ENCODE data around the gene LUC7L2.
"Not testable (repeated sequence)": the region's sequence is repeated elsewhere in the genome, so short reads cannot be mapped to it uniquely, and the experiment has no call there.

The LUC7L2 gene

GRCh38 chr7:139355320-139355719 is 4.4 kb upstream of the LUC7L2 start:
- no peak for DNase-seq

DNA sequence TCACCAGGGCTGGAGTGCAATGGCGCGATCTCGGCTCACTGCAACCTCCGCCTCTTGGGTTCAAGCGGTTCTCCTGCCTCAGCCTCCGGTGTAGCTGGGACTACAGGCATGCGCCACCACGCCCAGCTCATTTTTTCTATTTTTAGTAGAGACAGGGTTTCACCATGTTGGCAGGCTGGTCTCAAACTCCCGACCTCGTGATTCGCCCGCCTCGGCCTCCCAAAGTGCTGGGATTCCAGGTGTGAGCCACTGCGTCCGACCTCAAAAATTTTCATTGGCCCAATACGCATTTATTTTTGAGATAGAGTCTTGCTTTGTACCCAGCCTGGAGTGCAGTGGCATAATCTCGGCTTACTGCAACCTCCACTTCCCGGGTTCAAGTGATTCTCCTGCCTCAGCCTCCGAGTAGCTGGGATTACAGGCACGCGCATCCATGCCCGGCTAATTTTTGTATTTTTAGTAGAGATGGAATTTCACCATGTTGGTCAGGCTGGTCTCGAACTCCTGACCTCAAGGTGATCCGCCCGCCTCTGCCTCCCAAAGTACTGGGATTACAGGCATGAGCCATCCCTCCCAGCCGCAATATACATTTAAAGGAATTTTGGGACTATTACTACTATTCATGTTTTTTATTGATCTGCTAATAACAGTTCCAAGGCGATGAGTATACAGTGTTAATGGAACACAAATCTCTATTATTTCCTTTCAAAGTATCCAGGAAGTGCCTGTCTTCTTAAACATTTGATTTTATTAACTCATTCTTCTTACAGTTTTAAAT is 1.8 kb upstream of the LUC7L2 start:
- DNase-seq = not testable (repeated sequence)

GRCh38 chr7:139358541-139359365 is 941 bp upstream of the LUC7L2 start:
- peak in 8 of 56 donors; percentile 26 to 81 (median 58) for DNase-seq

GRCh38 chr7:139360210-139360947 is 685 bp downstream of the LUC7L2 start:
- DNase-seq = peak; percentile 79 to 98 (median 95)

DNA sequence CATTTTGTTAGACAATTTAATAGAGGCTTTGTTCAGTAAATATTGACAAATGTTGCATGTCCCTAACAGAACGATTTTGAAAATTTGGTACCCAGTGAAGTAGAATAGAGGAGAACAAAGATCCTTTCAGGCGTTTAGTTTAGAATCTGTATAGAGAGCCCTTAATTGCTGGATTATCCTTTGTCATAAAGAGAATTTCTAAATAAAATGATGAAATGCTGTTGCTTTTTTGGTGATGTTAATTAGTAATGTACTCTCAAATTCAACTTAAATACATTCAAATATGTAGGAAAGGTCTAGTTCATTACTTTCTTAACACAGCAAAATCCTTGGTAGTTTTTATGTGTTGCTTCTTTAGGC is 1.2 kb downstream of the LUC7L2 start:
- DNase-seq = no peak

DNA sequence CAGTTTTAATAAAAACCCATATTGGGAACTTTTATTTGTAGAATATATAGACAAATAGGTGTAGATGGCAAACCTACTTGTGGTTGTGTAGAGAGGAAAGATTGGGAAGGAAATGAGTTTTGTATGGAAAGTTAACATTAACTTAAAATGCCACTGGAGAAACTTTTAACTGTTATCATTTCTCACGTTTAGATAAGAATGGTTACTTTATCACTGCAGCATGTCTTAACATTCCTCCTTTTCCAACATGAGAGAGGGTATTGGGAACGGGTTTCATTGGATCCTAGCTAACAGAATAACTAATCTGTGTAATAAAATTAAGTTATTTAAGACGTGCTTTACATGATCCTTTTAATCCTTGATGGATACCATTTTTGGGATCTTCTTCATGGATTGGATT is 1.8 kb downstream of the LUC7L2 start:
- no peak for DNase-seq

DNA sequence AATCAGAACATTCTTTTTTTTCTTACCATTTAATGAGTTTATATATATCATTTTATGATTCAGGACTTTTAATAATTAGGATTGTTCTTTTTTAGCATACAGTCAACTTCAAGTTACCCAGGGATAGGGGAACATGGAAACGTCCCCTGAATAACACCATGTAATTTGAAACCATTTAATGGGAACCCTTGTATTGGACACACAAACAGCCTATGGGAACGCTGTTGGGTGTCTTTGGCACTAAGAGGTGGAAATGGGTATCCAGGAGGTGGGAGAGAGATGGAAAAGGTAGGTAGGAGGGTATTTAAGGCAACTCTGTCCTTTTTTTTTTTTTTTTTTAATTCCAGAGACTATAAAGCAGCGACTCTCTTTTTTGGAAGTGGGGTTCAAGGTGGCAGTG is 2.6 kb downstream of the LUC7L2 start:
- no peak for DNase-seq

DNA sequence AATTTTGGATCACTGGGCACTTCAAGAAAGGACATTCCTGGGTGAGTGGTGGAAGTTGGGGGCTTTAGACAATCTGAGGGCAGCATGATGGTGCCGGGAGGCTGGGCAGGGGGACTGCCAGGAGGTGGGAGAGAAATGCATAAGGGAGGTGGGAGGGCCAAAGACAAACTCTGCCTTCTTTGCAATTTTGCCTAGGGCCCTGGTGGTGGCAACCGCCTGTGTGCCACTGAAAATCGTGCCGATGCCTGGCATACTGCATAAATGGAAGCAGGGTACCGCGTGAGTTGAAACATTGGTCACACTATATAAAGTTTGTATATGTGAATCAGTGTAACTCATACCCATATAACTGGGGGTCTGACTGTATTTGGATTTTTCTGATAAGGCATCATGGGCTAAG is 3.3 kb downstream of the LUC7L2 start:
- no peak for DNase-seq

GRCh38 chr7:139365336-139365735 is 5.6 kb downstream of the LUC7L2 start:
- DNase-seq = no peak

DNA sequence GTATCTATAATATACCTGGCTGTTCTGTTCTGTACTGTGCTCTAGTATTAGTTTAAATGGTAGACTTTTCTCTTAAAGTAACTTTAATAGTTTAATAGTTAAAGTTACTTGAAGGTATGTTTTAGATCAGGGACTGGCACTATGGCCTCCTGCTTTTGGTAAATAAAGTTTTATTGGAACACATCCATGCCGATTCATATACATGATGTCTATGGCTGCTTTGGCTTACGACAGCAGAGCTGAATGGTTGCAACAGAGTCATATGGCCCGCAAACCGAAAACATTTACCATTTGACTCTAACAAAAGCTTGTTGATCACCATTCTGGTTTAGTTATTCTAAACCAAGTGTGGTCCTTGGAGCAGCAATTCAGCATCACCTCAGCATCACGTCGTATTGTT is 6.7 kb downstream of the LUC7L2 start:
- no peak for DNase-seq

GRCh38 chr7:139367438-139368155 is 7.9 kb downstream of the LUC7L2 start:
- DNase-seq = no peak

DNA sequence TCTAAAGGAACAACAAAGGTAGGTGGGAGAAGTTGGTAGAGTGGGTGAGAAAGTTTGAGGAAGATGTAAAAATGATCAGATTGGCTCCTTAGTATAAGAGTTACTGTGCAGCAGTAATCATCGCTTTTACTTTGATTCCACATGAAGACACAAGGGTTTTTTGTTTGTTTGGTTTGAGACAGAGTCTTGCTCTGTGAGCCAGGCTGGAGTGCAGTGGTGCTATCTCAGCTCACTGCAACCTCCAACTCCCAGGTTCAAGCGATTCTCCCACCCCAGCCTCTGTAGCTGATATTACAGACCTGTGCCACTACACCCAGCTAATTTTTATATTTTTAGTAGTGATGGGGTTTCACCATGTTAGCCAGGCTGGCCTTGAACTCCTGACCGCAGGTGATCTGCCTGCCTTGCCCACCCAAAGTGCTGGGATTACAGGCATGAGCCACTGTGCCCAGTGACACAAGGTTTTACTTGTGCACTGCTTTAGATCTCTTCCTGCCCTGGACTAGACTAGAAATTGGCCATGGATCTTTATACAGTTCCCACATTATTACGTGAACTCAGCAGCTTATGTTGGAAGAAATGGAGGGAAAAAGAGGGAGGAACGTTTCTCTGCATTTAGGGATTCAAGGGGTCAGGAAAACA is 10.7 kb downstream of the LUC7L2 start:
- DNase-seq = no peak

DNA sequence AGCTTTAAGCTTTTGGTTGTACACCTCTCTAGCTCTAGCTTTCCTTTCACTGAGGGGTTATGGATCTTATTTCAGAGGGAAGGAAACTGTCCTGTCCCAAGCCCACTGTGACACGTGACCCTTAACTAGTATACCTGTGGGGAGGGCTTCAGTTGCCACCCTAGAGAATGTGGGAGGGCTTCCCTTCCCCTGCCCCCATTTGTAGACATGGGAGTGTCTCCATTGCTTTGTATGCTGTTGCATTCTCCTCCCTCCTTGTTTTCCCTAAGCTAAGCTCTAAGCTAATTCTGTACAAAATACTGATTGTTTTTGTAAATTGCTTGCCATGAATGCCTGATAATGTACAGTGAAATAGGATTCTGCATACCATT is 11.2 kb downstream of the LUC7L2 start:
- DNase-seq = no peak

- DNase-seq = no peak
These were observed 14.6 kb downstream of the LUC7L2 start for GRCh38 chr7:139374246-139374645.

DNA sequence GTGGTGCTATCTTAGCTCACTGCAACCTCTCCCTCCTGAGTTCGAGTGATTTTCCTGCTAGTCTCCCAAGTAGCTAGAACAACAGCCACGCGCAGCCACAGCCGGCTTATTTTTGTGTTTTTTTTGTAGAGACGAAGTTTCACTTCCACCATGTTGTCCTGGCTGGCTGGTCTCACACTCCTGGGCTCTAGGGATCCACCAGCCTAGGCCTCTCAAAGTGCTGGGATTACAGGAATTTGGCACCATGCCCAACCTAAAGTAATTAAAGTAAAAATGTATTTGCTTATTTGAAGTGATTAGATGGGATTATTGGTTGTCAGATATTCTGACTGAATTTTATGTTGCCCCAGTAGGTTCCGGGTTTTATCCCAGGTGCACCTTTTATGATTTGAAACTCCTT is 22.7 kb downstream of the LUC7L2 start:
- DNase-seq = no peak

DNA sequence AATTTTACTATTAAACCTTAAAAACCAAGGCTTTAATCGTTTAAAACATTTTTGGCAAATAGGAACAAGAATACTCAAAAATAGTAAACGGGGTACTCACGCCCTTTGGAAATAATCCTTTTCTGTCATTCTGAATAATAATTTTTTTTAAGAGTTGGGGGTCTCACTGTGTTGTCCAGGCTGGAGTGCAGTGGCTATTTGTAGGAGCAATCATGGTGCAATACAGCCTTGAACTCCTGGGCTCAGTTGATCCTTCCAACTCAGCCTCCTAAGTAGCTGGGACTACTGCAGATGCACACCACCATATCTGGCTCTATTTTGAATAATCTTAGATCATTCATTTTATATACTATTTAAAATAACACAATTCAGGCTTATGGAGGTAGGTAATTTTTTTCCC is 24.9 kb downstream of the LUC7L2 start:
- no peak for DNase-seq

GRCh38 chr7:139387594-139387993 is 27.9 kb downstream of the LUC7L2 start:
- no peak for DNase-seq

DNA sequence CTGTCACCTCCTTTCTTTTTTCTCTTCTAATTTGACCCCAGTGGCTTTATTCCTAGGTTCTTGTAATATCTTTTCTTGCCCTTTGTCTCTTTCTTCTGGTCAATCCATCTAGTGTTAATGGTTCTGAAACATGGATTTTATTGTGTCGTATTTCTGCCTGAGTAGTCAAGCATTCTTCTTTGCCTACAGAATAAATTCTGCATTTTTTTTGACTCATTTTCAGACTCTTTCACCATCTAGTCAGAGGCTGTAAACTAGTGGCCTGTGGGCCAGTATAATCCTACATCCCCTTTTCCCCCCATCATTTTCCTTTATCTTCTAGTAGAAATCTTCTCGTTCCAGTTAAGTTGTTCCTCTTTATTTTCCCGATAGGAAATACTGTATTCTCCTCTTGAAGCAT is 29.4 kb downstream of the LUC7L2 start:
- DNase-seq = no peak

DNA sequence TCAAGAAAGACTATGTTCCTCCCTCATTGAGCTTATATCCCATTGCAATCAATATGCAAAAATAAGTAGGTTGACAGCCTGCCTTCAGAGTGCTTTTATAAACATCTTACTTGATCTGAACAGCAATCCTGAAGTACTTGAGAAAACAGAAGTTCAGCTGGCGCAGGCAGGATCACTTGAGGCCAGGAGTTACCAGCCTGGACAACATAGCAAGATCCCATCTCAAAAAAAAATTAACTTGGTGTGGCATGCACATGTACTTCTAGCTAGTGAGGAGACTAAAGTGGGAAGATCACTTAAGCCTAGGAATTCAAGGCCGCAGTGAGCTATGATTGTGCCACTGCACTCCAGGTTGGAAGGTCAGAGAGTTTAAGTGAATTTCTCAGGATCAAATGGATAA is 30.1 kb downstream of the LUC7L2 start:
- no peak for DNase-seq

DNA sequence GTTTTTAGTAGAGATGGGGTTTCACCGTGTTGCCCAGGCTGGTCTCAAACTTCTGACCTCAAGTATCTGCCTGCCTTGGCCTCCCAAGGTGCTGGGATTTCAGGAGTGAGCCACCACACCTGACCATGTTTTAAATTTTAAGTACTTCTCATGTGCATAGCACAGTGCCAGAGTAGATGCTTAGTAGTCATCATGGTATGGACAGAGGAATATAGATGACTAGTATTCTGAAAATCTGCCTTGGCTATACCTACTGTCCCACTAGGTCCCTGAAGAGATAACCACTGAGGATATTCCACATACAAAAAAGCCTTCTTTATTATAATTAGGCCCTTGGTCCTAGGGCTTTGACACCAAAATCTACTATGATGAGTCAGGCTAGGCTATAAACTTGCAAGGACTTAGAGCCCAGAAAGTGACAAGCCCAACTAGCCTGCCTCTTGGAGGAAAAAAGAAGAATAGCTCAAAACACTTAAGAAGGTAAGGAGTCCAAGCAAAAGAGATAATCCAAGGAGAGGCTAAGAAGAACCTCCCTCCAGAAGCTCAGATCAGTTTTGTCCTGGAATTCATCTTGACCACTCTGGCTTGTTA is 34.0 kb downstream of the LUC7L2 start:
- DNase-seq = no peak

DNA sequence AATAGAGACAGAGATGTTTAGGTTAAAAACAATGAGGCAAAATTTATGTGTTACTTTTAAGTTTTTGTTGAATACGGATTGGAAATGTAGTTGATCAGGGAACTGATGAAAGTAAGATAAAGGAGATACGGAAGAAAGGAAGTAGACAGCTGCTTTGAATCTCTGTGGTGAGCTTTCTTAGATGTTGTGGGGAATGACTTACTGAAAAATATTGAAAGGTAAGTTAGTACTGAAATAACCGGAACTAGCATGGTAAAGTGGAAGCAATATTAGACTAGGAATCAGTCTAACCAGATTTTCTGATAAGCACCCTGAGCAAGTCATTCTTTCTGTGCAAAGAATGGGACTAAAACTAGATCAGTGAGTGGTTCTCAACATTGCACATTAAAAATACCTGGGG is 34.8 kb downstream of the LUC7L2 start:
- no peak for DNase-seq
